ENCODE data around the gene NDUFC1.
"Not testable (repeated sequence)": the region's sequence is repeated elsewhere in the genome, so short reads cannot be mapped to it uniquely, and the experiment has no call there.

NDUFC1 gene
- 29.3 reads per million, percentile 55 among the genes with 10 or more reads in this experiment for total RNA-seq

DNA sequence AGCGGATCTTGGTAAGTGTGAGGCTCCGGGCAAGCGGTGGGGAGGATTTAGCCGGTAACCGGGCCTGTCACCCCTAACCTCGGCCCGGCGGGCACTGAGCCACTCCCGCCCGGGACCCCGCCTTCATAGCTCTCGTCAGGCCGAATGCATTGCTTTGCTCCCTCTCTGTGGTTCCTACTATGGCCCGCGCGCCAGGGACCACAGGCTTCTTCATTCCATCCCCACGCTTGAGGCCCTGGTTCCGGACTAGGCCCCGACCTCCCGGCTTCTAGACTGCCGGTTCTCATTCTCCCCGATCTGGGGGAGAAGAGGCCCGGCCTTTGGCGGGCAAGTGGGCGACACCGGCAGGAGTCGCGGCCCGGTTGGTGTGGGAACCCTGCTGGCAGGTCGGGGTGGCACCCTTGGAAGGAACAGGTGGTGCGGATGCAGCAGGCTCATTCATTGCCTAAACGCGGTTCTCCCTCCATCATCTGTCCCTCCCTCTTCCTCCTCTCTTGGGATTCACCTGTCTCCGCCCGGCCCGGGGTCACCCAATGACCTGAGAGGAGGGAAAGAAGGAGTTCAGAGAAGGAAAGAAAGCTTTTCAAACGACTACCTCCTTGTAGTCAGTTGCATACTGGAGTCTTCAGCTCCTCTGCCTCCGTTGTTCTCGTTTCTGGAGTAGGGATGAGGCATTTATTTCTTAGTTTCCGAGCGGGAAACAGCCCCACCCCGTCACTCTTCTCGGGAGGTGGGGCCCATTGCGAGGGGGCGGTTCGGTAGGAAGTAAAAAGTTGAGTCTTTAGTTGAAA is at the start of gene NDUFC1:
NDUFC1 (minus strand) TSS at position 657 of the 791 bp plus-strand sequence. CDS start 6,679 bp downstream, outside the sequence.
- peak; percentile 65 for DNase-seq

DNA sequence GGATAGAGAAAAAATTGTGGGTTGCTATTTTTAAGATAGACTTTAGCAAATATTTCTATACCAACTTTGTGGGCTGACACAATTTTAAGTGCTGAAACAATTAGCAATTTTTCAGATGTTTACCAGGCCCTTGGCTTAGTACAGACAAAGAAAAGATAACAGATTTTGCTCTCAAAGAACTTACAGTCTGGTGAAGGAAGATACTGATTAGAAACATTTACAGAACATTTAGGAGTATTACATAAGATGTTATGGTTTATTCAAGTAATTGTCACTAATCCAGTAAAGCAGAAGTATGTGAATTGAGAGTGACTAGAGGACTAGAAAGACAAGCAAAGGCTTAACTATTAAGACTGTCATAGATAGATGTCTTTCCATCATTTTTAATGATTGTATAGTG is 35.3 kb upstream of the NDUFC1 start:
- DNase-seq: no peak

DNA sequence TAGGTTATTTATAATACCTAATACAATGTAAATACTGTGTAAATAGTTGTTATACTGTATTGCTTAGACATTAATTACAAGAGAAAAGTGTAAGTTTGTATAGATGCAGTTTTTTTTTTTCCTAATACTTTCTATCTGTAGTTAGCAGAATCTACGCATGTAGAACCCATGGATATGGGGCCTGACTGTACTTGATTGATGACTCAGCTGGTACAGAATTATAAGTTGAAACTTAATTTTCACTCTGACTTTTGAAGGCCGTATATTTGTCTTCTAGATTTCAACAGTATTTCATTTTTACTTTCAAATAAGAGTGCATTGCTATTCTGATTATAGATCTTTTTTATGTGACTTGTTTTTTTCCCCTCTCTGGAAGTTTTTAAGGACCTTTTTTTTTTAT is 30.8 kb upstream of the NDUFC1 start:
- no peak for DNase-seq

DNA sequence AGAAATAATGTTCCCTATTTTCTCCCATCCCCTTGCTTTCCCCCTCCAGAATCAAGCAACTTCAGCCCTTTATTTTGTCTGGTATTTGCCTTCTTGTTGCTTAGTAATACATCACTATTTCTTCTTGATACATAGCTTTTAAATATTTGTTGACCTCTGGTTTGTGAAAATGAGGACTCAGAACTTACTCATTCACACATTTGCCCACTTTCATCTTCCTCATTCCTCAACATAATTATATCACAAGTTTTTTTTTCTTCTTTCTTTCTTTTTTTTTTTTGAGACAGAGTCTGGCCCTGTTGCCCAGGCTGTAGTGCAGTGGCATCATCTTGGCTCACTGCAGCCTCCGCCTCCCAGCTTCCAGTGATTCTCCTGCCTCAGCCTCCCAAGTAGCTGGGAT is 28.9 kb upstream of the NDUFC1 start:
- DNase-seq: no peak

DNA sequence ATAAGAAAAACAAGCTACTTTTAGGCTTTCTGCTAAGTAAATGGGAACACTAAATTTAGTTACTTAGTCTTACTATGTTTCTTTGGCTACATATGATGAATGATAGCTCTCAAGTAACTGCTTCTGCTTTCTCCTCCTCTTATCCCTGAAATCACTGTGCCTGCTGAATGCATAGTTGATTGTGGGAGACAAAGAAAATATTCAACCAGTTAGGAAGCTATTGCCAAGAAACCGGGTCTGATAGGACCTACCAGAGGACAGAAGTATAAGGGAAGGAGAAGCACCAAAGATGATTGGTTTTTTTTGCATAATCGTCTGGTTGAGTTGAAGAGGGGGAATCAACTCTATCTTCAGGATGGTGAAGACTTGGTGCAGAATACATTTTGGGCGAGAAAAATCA is 28.0 kb upstream of the NDUFC1 start:
- DNase-seq: no peak

DNA sequence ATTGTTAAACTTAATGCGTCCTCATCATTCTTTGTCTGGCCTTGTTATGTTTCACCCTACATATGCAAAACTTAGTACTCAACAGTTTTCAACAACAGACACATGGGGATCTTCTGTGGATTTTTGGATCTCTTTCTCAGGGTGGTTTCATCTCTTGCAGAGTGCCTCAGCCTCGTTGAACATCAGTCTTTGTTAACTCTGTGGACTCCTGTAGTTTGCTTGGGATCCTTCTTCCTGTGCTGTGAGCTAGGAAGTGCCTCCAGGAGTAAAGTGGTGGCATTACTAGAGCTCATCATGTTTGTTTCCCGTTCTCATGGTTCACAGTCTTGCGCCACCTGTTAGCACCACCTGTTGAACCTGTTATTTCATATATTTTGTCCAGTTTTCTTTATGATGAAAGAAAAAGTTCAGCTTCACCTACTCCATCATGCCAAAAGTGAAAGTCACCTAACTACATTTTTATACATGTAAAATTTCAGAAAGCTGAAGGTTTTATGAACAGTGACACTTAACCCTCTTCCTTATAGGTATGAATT is 27.5 kb upstream of the NDUFC1 start:
- DNase-seq: no peak

DNA sequence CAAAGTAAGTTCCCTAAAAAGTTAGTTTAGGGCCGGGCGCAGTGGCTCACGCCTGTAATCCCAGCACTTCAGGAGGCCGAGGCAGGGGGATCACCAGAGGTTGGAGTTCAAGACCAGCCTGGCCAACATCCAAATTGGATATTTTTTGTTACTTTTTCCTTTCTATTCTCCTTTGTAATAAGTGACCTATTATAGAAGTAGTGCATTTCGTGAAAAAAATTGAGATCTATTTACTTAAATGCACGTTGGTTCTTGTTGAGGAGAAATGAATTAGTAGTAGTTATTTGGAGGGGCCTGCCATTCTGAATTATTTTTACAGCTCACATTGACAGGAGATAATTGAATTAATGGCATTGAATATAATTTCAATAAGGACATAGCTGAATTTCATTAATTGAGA is 22.3 kb upstream of the NDUFC1 start:
- DNase-seq: no peak

DNA sequence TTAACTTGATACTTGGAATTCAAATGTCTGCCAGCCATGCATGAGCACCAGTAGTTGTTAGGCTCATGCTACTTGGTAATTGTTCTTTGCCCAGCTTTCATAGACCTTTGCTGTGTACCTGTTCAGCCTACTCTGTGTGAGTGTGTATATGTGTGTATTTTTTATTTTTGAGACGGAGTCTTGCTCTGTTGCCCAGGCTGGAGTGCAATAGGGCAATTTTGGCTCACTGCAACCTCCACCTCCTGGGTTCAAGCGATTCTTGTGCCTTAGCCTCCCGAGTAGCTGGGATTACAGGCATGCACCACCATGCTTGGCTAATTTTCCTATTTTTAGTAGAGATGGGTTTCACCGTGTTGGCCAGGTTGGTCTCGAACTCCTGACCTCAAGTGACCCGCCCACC is 20.3 kb upstream of the NDUFC1 start:
- DNase-seq: not testable (repeated sequence)

DNA sequence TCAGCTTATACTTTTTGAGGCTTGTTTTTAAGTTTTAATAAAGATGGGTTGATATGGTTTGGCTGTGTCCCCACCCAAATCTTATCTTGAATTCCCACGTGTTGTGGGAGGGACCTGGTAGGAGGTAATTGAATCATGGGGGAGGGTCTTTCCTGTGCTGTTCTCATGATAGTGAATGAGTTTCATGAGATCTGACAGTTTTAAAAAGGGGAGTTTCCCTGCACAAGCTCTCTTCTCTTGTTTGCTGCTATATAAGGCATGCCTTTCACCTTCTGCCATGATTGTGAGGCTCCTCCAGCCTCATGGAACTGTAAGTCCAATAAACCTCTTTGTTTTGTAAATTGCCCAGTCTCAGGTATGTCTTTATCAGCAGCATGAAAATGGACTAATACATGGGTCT is 19.8 kb upstream of the NDUFC1 start:
- DNase-seq: not testable (repeated sequence)

DNA sequence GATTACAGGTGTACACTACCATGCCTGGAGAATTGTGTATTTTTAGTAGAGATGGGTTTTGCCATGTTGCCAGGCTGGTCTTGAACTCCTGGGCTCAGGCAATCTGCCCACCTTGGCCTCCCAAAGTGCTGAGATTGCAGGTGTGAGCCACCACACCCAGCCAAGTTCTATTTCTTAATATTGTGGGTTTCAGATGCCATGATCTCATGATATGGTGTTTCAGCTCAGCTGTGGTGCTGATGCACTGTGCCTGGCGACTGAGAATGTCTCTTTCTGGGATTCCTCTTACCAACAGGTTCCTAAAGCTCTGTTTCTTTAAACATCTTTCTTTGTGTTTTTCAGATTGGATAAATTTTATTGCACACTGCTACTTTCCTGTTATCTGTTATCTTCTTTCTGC is 17.3 kb upstream of the NDUFC1 start:
- DNase-seq: no peak

DNA sequence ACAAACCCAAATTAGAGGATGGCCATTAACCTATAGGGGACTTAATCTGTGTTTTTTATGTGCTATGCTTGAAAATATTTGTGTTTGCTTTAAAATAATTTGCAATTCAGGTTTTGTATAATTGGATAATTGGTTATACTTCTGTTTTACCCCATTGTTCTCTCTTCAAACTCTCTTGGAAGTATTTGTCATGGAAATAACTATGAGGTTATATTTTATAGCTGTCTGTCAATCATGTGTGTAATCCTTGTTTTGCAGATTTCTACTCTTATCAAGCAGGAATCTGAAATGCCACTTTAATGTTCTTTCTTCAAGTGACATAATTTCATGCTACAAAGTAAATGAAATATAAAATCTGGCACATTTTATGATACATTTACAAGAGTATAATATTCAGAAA is 15.4 kb upstream of the NDUFC1 start:
- no peak for DNase-seq

DNA sequence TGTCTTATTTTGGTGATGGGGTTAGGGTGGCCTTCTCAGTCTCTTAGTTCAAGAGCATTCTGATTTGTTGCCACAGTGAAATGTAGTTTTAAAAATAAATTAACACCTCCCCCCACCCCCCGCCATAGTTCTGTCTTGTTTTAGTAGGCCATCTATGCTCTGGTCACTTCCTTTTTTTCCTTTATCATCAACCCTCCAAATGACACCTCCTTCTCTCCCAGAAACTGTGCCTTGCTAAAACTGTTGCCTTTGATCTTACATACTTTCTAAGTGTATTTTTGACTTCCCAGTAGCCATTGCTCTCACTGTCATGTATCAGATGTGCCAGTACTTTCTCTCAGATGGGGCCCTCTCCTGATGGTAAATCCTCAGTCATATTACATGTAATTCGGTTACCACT is 14.5 kb upstream of the NDUFC1 start:
- DNase-seq: no peak

DNA sequence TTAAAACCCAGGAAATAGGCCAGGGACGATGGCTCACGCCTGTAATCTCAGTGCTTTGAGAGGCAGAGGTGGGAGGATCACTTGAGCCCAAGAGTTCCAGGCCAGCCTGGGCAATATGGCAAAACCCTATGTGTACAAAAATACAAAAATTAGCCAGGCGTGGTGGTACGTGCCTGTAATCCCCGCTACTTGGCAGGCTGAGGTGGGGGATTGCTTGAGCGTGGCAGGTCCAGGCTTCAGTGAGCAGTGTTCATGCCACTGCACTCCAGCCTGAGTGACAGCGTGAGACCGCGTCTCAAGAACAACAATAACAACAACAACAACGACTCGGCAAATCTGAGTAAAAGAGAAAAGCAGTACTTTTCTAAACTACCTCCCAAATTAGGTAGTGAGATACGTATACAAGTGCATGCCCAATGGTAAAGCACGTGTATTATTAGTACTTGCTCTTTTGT is 13.0 kb upstream of the NDUFC1 start:
- no peak for DNase-seq

DNA sequence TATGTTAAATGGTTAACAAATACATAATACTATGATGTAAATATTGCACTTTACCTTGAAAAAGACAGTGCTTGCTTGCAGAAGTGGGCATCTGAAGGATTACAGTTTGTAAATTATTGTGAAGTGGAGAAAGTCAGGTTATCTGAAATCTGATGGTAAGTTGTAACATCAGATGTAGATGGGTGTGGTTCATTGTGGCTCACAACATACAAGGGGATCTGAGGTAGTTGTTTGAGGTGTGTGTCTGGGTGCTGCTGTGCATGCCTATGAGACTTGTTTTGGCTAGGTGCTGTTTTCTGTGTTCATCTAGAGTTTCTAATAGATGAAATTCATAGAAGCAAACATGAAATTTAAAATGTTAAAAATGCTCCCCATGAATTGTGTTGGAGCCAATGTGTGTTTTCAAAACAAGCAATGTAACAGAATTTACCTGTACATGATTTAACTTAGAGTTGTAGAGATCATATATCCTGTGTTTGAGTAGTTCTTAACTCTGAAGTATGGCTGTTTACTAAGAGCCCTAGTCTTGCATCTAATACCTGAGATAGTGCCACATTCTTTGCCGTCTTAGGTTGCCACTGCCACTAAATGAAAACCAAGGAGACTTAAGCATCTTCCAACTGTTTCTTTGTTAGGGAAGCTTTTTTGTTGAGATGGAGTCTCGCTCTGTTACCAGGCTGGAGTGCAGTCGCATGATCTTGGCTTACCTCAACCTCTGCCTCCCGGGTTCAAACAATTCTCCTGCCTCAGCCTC is 11.9 kb upstream of the NDUFC1 start:
- no peak for DNase-seq

DNA sequence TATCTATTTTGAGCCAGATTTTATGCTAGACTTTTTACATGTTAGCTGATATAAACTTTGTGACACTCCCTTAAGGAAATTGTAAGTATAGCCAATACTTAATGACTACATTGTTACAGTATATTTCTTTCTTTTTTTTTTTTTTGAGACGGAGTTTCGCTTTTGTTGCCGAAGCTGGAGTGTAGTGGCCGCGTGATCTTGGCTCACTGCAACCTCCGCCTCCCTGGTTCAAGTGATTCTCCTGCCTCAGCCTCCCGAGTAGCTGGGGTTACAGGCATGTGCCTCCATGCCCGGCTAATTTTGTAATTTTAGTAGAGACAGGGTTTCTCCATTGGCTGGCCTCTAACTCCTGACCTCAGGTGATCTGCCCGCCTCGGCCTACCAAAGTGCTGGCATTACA is 11.1 kb upstream of the NDUFC1 start:
- DNase-seq: not testable (repeated sequence)

DNA sequence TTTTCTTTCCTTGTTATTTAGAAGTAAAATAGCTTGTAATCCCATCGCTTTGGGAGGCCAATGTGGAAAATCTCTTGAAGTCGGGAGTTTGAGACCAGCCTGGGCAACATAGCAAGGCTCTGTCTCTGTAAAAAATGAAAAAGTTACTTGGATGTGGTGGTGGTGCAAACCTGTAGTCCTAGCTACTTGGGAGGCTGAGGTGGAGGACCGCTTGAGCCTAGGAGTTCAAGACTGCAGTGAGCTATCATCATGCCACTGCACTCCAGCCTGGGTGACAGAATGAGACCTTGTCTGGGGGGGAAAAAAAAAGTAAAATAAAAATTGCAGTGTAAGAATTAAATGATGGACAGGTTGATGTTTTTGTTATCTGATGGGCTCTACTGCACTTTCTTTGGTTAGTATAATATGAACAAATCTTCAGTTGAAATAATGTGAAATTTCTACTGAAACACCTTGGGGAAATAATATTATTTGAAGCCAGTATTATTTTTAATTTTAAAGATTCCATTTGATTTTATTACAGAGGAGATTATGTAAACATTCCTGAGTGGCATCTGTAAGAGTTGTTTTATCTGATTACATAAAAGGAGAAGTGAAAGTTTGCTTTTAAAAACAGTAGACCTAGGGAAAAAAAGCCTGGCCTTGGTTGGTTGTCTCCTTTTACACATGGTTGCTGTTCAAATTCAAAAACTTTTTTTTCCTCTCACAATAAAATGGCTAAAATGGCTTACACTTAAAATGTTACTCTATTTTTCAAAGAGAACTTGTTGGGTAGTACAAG is 10.5 kb upstream of the NDUFC1 start:
- no peak for DNase-seq

DNA sequence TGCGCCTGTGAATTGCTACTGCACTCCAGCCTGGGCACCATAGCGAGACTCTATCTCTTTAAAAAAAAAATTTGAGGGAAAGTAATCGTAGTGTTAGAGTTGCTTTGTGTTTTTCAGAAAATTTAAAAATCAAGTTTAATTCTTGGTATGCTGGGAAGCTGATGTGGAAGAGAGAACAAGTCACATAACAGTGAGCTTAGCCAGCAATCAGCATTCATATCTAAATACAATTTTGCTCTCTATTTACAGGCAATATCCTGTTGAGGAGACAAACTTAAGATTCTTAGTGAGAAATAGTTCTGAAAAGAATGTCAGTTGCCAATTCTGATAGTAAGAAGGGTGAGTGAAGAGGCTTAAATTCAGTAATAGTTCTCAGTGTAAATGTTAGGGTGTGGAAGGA is 9.6 kb upstream of the NDUFC1 start:
- DNase-seq: no peak

DNA sequence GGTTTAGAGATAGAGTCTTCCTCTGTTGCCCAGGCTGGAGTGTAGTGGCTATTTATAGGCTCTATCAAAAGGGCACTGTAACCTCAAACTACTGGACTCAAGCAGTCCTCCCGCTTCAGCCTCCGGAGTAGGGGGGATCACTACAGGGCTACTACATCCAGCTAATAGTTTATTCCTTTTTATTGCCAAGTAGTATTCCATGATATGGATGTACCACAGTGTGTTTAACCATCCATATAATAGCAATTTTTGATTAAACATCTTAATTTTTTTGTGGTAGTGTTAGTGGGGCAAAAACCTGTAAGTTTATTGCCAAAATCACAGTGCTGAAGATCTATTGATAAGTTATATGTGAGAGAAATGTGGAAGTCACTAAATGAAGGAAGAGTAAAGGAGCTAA is 2.6 kb upstream of the NDUFC1 start:
- no peak for DNase-seq

DNA sequence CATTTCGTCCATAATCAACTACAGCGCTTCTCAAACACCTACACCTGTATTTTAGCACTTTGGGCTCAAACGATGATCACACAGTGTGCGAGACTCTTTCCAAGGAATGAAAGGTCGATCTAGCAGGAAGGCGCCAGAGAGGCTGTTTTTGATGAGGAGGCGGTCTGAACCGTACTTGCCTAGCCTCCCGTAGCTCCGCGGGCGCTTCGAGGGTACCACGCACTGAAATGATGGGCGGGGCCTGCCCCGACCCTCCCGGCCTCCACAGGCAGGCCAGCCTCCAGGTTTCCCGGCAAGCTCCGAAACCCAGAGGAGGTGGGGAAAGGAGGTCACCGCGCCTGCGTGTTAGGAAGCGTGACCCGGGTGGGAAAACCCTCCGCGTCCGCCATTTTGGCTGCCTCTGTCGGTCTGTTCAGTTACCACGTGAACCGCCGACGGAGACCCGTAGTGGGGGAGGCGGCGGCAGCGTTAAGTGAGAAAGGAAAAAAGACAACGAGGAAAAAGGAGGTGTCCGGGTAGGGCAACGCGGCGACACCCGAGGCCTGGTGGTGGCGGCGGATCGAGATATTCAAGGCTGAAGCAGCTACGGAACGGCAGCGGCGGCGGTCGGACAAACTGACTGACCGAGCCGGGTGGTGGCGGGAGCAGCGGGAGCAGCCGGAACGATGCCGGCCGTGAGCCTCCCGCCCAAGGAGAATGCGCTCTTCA is 1.0 kb downstream of the NDUFC1 start, which contains the start of gene NAA15:
NAA15 (plus strand) TSS at position 393 of the 708 bp plus-strand sequence; CDS start at position 666, 273 bp downstream.
- peak; percentile 97 for DNase-seq

DNA sequence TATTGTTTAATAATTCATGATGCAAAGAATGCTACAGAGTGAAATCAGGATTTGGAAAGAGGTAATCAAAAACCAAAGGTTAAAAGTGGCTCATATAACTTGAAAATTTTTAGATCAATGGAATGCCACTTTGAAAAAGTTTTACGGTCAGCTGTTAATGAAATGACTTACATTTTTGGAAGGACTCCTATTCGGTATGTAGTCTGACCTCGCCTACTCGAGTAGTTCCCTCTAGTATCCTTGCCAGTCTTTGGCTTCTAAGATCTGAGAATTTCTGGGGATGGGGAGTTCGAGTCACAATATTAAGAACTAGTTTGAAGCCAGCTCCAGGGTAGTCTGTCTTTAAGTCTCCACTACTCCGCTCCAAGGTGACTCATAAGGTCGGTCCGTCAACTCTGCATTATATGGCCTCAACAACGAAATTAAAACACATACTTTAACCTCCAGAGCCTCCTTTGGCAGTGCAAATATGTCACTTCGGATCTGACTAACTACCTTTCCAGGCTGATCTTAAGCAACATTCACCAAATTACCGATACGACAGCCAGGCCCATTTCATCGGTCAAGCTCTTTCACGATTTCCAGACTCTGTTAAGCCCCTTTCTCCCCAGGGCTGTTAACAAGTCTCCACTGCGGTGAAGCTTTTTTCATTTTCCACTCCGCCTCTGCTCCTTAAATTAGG is 1.7 kb downstream of the NDUFC1 start:
- DNase-seq: peak; percentile 13

DNA sequence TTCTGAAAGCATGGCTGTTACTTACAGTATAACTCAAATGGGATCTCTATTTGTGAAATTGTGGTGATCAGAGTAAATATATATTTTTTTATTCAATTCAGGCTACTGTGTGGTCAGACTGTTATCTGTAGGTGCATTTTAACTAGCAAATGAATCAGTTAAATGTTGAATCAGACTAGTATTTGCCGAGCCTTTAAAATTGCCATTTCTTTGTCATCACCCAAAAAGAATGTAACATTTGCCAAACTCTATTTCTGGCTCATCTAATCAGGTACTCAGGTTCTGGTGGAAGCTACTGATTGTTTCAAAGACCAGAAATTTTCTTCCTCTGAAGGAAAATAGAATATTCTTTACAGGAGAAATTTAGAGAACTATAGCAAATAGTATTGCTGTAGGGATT is 2.7 kb downstream of the NDUFC1 start:
- no peak for DNase-seq

DNA sequence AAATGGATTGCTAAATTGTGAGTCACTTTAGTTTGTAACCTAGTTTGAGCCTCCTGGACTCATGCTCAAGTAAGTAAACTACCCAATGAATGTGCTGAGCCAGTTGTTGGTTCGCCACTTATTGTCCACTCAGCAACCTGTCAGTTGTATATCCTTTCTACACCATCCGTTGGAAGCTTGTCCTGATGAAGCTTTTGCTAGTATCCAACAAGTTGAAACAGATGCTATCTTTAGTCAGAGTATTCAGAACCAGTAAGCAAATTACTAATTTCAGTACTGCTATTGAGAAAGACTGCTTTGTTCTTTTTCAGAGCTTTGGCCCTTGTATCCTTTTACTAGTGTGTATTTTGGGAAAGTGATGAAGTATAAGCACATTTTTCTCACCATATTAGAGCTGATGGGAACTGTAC is 5.3 kb downstream of the NDUFC1 start:
- DNase-seq: no peak
